HAP-1 (cell line): ENCODE data around the gene TOR1A.
"Not testable (repeated sequence)": the region's sequence is repeated elsewhere in the genome, so short reads cannot be mapped to it uniquely, and the experiment has no call there.

Source experiments
- DNase-seq, 2 experiments: peaks; one replicate each; pipeline ENCODE4 v3.0.0-alpha.2; 2016 to 2020; ENCODE audit warnings: low spot score in 2 of 2
- H3K27me3 ChIP-seq: fragments of 250-450 bp; sonication (Bioruptor Pico); 2 replicates; pipeline ENCODE4 v1.5.1; 2020; ENCODE audit warnings: low read depth, mild to moderate bottlenecking, moderate library complexity
- H3K36me3 ChIP-seq: fragments of 250-450 bp; sonication (Bioruptor Pico); replicated peaks from 2 replicates; pipeline ENCODE4 v1.5.1; 2020; ENCODE audit warnings: mild to moderate bottlenecking
- H3K4me1 ChIP-seq: fragments of 250-450 bp; sonication (Bioruptor Pico); 2 replicates; pipeline ENCODE4 v1.5.1; 2020; ENCODE audit warnings: mild to moderate bottlenecking
- H3K4me3 ChIP-seq: fragments of 250-450 bp; sonication (Bioruptor Pico); 2 replicates; pipeline ENCODE4 v1.5.1; 2020; ENCODE audit warnings: mild to moderate bottlenecking, moderate library complexity
- H3K9me3 ChIP-seq: fragments of 250-450 bp; sonication (Bioruptor Pico); 2 replicates; pipeline ENCODE4 v1.5.1; 2020; ENCODE audit warnings: mild to moderate bottlenecking, moderate library complexity
- in situ Hi-C: fragments of 300-500 bp; cut with MboI; formaldehyde crosslinking; loops from 3 replicates; pipeline ENCODE4 v1.14.3; 2020; ENCODE audit warnings: low sequenced_read_pairs, inconsistent platforms, mixed read lengths

TOR1A gene

DNA sequence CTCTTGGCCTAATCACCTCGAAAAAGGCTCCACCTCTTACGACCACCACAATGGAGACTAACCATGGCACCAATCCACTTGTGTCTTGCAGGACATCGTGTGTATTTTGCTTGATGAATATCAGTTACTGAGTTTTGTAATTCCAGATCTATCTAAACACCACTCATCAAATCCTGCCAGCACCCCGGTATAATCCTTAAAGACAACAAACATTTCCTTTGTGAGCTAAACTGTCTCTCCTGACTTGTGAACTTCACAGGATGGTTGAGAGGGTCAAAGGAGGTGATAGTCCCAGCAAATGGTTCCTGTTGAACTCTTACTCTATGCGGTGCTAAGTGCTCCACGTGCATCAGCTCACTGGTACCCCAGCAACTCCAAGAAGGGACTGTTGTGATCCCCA, 25.0 kb downstream of the TOR1A start:
- Histone ChIP-seq H3K36me3 (no peaks in the 10 kb centered on the region), H3K27me3 (peaks cover 16% of the 10 kb centered on the region), H3K4me1 (peaks cover 6% of the 10 kb centered on the region), H3K9me3 (no peaks in the 10 kb centered on the region), H3K4me3 (no peak overlapping the region)
- in situ Hi-C loops = no loop called here
- DNase-seq = peak in 1 of 2 experiments; percentile 21

DNA sequence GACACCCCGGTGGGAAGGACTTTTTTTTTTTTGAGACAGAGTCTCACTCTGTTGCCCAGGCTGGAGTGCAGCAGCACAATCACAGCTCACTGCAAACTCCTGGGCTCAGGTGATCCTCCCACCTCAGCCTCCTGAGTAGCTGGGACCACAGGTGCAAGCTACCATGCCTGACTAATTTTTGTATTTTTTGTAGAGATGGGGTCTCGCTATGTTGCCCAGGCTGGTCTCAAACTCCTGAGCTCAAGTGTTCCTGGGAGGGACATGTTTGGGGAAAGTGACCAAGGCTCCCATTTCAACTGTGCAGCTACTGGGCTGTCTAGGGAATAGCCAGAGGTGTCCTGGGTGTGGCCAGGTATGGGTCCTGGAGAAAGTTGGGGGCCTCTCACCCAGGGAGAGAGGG, 27.9 kb downstream of the TOR1A start:
- in situ Hi-C loops, H3K9me3 ChIP-seq, H3K4me3 ChIP-seq, H3K4me1 ChIP-seq, DNase-seq, H3K36me3 ChIP-seq: not testable (repeated sequence)
- H3K27me3 ChIP-seq = peaks cover 16% of the 10 kb centered on the region

GRCh38 chr9:129794549-129794948, 29.4 kb downstream of the TOR1A start:
- Histone ChIP-seq H3K27me3 (peaks cover 16% of the 10 kb centered on the region), H3K9me3 (no peaks in the 10 kb centered on the region), H3K4me1 (peaks cover 5% of the 10 kb centered on the region; the same call in 1 of the 2 replicates), H3K36me3 (no peaks in the 10 kb centered on the region), H3K4me3 (no peak overlapping the region)
- DNase-seq = no peak
- in situ Hi-C loops = no loop called here

DNA sequence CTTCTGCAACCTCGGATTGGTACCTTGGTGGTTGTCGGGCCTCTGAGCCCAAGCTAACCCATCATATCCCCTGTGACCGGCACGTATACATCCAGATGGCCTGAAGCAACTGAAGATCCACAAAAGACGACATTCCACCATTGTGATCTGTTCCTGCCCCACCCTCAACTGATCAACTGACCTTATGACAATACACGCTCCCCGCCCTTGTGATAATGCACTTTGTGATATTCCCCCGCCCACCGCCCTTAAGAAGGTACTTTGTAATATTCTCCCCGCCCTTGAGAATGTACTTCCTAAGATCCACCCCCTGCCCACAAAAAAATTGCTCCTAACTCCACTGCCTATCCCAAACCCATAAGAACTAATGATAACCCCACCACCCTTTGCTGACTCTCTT, 37.5 kb downstream of the TOR1A start:
- Histone ChIP-seq H3K4me1 (no peaks in the 10 kb centered on the region), H3K36me3 (no peaks in the 10 kb centered on the region), H3K4me3 (no peak overlapping the region), H3K27me3 (peaks cover 16% of the 10 kb centered on the region), H3K9me3 (no peaks in the 10 kb centered on the region)
- DNase-seq = no peak
- in situ Hi-C loops = no loop called here

DNA sequence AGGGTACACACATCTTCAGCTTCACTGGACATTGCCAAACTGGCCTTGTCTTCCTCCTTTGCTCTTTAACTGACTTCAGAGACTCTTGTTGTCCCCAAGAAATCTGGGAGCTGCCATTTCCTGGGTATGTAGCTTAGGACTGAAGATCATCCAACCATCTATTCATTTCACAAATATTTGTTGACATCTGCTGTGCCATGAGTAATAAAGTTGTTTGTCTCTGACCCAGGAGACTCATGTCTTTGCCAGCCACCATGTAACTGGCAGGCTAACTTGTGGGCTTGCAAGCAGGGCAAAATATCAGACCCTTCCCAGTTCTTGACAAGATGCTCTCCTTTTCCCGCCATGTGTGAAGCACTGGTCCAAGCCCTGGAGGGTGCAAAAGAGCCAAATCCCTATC, 38.1 kb downstream of the TOR1A start:
- Histone ChIP-seq H3K4me1 (no peaks in the 10 kb centered on the region), H3K4me3 (no peak overlapping the region), H3K36me3 (no peaks in the 10 kb centered on the region), H3K27me3 (peaks cover 16% of the 10 kb centered on the region), H3K9me3 (no peaks in the 10 kb centered on the region)
- no peak for DNase-seq
- in situ Hi-C loops = no loop called here

DNA sequence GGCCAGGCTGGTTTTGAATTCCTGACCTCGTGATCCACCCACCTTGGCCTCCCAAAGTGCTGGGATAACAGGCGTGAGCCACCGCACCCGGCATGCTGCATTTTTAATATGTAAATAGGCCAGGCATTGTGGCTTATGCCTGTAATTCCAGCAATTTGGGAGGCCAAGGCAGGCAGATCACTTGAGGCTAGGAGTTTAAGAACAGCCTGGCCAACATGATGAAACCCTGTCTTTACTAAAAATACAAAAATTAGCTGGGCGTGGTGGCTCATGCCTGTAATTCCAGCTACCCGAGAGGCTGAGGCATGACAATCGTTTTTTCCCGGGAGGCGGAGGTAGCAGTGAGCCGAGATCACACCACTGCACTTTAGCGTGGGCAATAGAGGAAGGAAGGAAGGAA, 39.0 kb downstream of the TOR1A start:
- H3K9me3 ChIP-seq = not testable (repeated sequence)

GRCh38 chr9:129783516-129784361, 40.2 kb downstream of the TOR1A start:
- no peaks in the 10 kb centered on the region for H3K9me3 ChIP-seq
- peaks cover 16% of the 10 kb centered on the region for H3K27me3 ChIP-seq
- no peaks in the 10 kb centered on the region for H3K36me3 ChIP-seq
- peak; percentile 64 to 84 for DNase-seq
- no peaks in the 10 kb centered on the region for H3K4me1 ChIP-seq
- no peak overlapping the region for H3K4me3 ChIP-seq
- in situ Hi-C loops = loop anchor here (5.0 kb wide), 3 partner anchors 56 to 651 kb away; partner anchors contain the start of gene ASB6

More for the DNA sequence above, 39.0 kb downstream of the TOR1A start:
- not testable (repeated sequence) for H3K4me1 ChIP-seq, H3K4me3 ChIP-seq, H3K36me3 ChIP-seq, DNase-seq
- in situ Hi-C loops = loop anchor here (5.0 kb wide), 3 partner anchors 58 to 653 kb away; partner anchors contain the start of gene ASB6
- H3K27me3 ChIP-seq = peaks cover 16% of the 10 kb centered on the region

DNA sequence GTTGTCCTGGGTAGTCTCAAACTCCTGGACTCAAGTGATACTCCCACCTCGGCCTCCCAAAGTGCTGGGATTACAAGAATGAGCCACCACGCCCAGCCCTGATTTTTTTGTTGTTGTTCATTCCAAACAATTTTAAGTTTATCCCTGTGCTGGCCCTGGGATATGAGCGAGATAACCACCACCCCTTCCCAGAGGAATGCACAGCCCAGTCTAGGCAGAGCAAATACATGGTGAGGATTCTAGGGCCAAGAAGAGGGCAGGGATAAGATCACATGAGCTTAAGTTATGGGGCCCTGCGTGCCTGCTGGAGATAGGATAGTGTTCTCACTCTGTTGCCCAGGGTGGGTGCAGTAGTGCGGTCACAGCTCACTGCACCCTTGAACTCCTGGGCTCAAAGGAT, 42.0 kb downstream of the TOR1A start:
- no peak for DNase-seq
- peaks cover 10% of the 10 kb centered on the region for H3K27me3 ChIP-seq
- in situ Hi-C loops = loop anchor here (5.0 kb wide), 3 partner anchors 55 to 650 kb away; partner anchors contain the start of gene ASB6
- H3K9me3 ChIP-seq = no peaks in the 10 kb centered on the region
- no peaks in the 10 kb centered on the region for H3K4me1 ChIP-seq
- no peak overlapping the region for H3K4me3 ChIP-seq
- no peaks in the 10 kb centered on the region for H3K36me3 ChIP-seq

GRCh38 chr9:129781131-129781530, 42.8 kb downstream of the TOR1A start:
- no peaks in the 10 kb centered on the region for H3K4me1 ChIP-seq
- in situ Hi-C loops = loop anchor here (5.0 kb wide), 3 partner anchors 54 to 649 kb away; partner anchors contain the start of gene ASB6
- H3K27me3 ChIP-seq = peaks cover 3% of the 10 kb centered on the region
- no peak overlapping the region for H3K4me3 ChIP-seq
- H3K36me3 ChIP-seq = no peaks in the 10 kb centered on the region
- H3K9me3 ChIP-seq = no peaks in the 10 kb centered on the region
- DNase-seq = no peak

GRCh38 chr9:129779560-129780190, 44.3 kb downstream of the TOR1A start:
- Histone ChIP-seq H3K27me3 (no peaks in the 10 kb centered on the region), H3K4me3 (no peak overlapping the region), H3K9me3 (no peaks in the 10 kb centered on the region), H3K4me1 (no peaks in the 10 kb centered on the region), H3K36me3 (no peaks in the 10 kb centered on the region)
- DNase-seq = no peak
- in situ Hi-C loops = loop anchor here (5.0 kb wide), 3 partner anchors 52 to 647 kb away; partner anchors contain the start of gene ASB6

- no peaks in the 10 kb centered on the region for H3K36me3 ChIP-seq
- no peaks in the 10 kb centered on the region for H3K9me3 ChIP-seq
- no peak for DNase-seq
- in situ Hi-C loops = no loop called here
- no peaks in the 10 kb centered on the region for H3K27me3 ChIP-seq
- H3K4me3 ChIP-seq = no peak overlapping the region
- H3K4me1 ChIP-seq = no peaks in the 10 kb centered on the region
These were observed 45.5 kb downstream of the TOR1A start for GRCh38 chr9:129778469-129778868.

GRCh38 chr9:129777769-129778130, 46.2 kb downstream of the TOR1A start:
- DNase-seq = no peak
- in situ Hi-C loops = no loop called here
- no peak overlapping the region for H3K4me3 ChIP-seq
- H3K9me3 ChIP-seq = no peaks in the 10 kb centered on the region
- no peaks in the 10 kb centered on the region for H3K36me3 ChIP-seq
- no peaks in the 10 kb centered on the region for H3K4me1 ChIP-seq
- H3K27me3 ChIP-seq = no peaks in the 10 kb centered on the region

DNA sequence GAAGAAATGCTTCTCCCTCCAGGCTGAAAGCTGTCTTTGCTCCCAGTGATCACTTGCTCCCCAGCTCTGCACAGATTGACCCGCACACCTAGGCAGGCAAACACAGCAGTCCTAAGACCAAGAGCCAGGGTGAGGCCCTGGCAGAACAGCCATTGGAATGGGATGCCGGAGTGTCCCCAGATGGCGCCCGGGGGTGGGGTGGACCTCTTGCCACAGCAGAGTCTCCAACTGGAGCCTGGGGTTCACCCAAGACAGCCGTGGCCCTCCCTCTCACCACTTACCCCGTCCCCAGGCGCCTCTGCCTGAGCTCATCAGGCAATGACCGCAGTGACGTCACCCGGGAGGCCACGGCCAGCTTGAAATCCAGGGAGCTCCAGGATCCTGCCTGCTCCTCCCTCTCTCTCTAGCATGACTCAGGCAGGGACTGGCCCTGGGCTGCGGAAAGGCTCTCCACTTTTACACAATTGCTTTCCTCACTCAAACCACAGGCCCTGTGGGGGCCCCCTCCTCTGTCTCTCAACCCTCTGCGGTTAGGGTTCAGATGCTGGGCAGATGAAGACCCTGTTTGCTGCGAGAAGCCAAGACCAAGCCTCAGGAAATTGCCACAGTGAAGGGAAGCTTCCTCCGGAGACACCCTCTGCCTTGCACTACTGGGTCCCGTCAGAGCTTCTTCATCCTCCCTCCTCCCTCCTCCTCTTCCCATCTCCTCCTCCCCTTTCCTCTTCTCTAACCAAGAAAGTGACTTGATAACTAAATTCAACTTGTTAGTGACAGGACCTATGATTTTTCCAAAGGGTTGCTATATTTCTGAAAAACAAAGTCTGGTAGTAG, 46.8 kb downstream of the TOR1A start:
- Histone ChIP-seq H3K9me3 (no peaks in the 10 kb centered on the region), H3K4me3 (no peak overlapping the region), H3K4me1 (no peaks in the 10 kb centered on the region), H3K36me3 (no peaks in the 10 kb centered on the region), H3K27me3 (no peaks in the 10 kb centered on the region)
- in situ Hi-C loops = no loop called here
- DNase-seq = peak in 1 of 2 experiments; percentile 49
